Amygdala (tissue), 56 donors: ENCODE data around the gene PLAGL1.

ENCODE experiments used
- DNase-seq, 56 donors: peaks; one replicate each; lab custom pipeline; 2025; lab: John Stamatoyannopoulos, UW

The PLAGL1 gene

GRCh38 chr6:143967706-143968376 lies 40.2 kb downstream of the PLAGL1 start:
- no peak for DNase-seq

- DNase-seq, result no peak
These were observed 41.7 kb downstream of the PLAGL1 start for GRCh38 chr6:143966312-143966711.

- DNase-seq, result no peak
These were observed 42.4 kb downstream of the PLAGL1 start for GRCh38 chr6:143965503-143966171.

GRCh38 chr6:143964674-143965081 lies 43.4 kb downstream of the PLAGL1 start:
- no peak for DNase-seq

GRCh38 chr6:143963158-143963919 lies 44.7 kb downstream of the PLAGL1 start:
- no peak for DNase-seq

GRCh38 chr6:143961886-143962878 lies 45.9 kb downstream of the PLAGL1 start:
- DNase-seq, result peak in 2 of 56 donors; percentile 6 to 13

GRCh38 chr6:143961066-143961465 lies 47.0 kb downstream of the PLAGL1 start:
- no peak for DNase-seq

- no peak for DNase-seq
These were observed 48.1 kb downstream of the PLAGL1 start for GRCh38 chr6:143959927-143960326.

GRCh38 chr6:143958839-143959399 lies 49.1 kb downstream of the PLAGL1 start:
- no peak for DNase-seq

- DNase-seq, result no peak
These were observed 50.3 kb downstream of the PLAGL1 start for GRCh38 chr6:143957679-143958274.

GRCh38 chr6:143955971-143956370 lies 52.1 kb downstream of the PLAGL1 start:
- DNase-seq, result no peak

GRCh38 chr6:143953922-143954321 lies 54.1 kb downstream of the PLAGL1 start:
- DNase-seq, result no peak

GRCh38 chr6:143952947-143953701 lies 54.9 kb downstream of the PLAGL1 start:
- DNase-seq, result no peak

- DNase-seq, result peak in 3 of 56 donors; percentile 7 to 10 (median 7)
These were observed 55.8 kb downstream of the PLAGL1 start for GRCh38 chr6:143952060-143952778.

- DNase-seq, result no peak
These were observed 57.2 kb downstream of the PLAGL1 start for GRCh38 chr6:143950875-143951274.

GRCh38 chr6:143949962-143950361 lies 58.1 kb downstream of the PLAGL1 start:
- DNase-seq, result no peak

- DNase-seq, result no peak
These were observed 58.5 kb downstream of the PLAGL1 start for GRCh38 chr6:143949535-143949934.

GRCh38 chr6:143948208-143948607 lies 59.9 kb downstream of the PLAGL1 start:
- DNase-seq, result no peak
